Measurements from ENCODE around the gene SPP1.

SPP1 gene

GRCh38 chr4:87956501-87956900 lies 19.0 kb upstream of the SPP1 start:
- no peak for DNase-seq

- DNase-seq: no peak
These were observed 18.5 kb upstream of the SPP1 start for GRCh38 chr4:87957061-87957460.

GRCh38 chr4:87961993-87962392 lies 13.5 kb upstream of the SPP1 start:
- DNase-seq: no peak

DNA sequence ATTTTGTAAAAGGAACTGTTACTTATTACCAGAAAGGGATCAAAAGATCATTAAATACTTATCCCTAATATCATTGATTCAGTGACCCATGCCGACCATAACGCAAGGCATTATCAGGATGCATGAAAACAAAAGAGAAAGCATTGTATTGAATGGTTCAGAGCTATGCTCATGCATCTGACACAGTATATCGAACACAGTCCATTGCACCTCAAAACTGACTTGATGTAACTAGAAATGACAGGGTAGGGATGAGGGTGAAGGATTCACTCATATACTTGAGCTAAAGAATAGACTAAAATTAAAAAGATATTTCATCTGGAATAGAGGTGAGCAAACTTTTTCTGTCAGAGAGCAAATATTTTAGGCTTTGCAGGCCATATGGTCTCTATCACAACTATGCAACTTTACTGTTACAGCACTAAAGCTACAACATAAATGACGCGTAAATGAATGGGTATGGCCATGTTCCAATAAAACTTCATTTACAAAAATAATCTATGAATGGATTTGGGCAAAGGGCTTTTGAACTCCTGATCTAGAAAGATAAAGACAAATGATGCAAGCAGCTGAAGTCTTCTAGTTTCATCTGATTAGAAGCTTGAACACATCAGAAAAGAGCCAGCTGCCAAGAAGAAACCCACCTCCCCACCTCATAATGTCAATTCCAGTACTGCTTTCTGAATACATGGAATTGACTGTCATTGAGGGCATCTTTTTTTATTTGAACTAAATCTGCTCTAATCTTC lies 12.9 kb upstream of the SPP1 start:
- no peak for DNase-seq

- no peak for DNase-seq
These were observed 10.0 kb upstream of the SPP1 start for GRCh38 chr4:87965501-87965975.

DNA sequence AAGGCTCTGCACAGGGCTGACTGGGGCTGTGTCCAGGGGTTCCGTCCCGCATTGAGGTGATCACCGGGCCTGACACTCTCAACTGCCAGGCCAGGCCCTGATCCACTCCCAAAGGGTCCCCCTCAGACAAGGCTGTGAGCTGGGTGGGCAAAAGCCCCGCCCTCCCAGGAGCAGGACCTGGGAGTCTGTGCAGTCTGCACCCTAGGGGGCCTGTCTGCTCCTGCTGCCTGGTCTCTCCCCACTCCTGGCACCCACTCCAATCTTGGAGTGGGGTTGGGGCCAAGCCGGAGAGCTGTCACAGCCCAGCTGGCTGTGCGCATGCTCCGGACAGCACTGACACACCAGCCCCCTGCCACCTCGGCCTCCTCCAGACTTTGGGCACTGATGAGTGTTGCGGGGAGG lies 9.4 kb upstream of the SPP1 start:
- no peak for DNase-seq

DNA sequence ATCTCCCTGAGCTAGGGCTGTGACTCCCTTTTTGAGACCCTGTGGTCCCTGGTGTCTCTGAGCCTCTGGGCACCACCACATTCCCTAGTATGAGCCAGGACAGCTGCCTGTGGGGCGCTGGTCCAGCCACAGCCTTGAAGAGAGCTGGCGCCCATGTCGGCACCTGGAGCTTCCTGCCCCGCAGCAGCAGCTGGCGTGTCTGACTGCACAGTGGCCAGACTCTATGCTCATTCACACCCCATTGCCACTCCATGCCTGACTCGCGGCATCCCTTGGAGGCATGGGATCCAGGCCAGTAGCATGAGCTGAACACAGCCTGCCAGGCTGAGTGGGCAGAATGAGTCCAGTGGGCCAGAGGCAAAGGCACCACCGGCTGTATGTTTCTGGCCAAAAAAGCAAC lies 8.3 kb upstream of the SPP1 start:
- DNase-seq: no peak

DNA sequence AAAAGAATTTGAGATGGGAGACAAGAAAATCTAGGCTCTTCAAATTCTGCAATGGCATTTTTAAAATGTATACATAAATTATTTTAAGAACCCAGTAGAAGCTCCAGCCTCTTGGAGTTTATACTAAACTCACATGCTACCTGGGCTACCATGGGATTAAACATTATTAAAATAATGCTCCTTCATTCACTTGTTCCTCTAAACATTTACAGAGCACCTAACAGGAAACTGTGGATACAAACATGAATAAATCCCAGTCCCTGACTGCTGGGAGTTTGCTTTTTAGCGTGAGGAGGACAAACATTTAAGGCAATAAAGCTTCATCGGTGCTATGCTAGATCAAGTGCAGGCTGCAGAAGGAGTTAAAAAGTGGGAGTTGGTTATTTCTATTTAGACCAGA lies 5.4 kb upstream of the SPP1 start:
- DNase-seq: no peak

DNA sequence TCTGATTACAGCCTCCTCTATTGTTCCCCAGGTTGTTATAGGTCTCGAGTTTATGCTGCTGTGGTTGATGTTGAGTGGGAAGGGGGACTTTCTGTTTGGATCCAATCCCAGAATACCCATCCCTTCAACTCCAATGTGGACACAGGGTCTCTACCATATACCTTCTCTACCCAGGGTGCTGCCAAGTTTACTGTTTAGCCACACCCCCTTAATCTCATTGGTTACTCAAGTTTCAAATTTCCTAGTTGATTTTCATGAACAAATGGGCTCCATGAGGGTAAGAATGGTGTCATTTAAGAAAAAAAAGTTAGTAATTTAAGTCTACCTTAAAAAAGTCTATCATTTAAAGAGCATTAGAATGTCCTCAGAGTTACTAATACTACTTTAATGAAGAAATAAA lies 3.6 kb upstream of the SPP1 start:
- no peak for DNase-seq

DNA sequence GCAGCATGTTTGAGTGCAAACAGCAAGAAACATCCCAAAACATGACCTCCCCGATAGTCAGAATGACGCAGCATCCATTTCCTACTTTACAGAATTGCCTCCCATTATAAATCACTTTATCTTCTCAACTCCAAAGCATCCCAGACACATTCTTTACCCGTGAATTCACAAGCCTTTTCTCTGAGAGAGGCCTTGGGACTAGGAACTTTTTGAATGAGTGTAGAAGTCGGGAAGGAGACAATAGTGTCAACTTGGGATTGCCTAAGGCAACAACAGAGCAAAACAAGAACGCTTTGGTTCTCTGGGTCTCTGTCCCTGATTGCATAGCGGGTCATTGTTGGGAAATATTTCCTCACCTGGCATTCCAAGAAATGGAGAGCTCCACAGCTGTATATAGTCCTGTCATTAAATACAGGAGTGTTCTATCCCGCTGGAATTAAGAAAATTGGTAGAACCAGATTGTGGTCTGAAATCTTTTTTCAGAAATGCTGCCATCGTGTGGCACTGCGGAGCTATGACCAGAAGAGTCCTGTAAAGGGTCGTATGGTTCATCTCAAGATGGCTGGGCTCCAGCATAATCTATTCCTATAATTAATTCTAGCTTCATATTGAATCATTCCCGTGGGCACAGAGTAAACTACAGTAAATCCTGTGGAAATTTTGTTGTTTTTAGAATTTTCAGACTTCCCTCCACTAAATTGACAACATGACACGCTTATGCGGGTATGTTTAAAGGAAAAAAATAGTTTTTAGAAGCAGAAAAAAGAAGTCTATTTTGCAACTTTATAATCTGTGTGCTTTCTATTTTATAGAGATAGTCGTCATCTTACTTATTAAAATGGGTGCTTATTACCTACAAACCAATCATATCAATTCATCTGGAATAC lies 2.0 kb upstream of the SPP1 start:
- peak; percentile 43 for DNase-seq

DNA sequence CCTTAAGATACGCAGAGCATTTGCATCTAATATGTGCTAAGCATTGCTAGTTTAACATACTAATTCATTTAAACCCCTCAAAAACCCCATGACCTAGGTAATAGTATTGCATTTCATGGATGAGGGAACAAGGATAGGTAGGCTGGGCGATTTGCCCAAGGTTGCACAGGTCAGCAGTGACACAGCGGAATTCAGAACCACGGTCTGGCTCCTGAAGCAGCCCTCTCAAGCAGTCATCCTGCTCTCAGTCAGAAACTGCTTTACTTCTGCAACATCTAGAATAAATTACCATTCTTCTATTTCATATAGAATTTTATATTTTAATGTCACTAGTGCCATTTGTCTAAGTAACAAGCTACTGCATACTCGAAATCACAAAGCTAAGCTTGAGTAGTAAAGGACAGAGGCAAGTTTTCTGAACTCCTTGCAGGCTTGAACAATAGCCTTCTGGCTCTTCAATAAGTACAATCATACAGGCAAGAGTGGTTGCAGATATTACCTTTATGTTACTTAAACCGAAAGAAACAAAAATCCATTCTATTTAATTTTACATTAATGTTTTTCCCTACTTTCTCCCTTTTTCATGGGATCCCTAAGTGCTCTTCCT lies 555 bp upstream of the SPP1 start:
- no peak for DNase-seq

- no peak for DNase-seq
These were observed 2.2 kb downstream of the SPP1 start for GRCh38 chr4:87977521-87978278.

- DNase-seq: no peak
These were observed 3.2 kb downstream of the SPP1 start for GRCh38 chr4:87978681-87979080.

DNA sequence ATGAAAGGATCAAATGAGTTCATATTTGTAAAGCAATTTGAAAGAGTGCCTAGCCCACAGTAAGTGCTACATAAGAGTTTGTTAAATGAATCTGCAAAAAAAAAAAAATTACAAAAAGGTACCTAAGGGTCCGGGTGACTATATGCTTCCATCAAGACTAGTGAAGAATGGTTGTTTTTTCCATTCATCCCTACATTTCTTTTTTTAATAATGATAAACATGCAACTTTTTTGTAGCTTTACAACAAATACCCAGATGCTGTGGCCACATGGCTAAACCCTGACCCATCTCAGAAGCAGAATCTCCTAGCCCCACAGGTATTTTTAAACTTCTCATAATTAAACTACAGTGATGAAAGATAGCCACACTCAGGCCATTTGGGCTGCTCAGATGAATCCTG lies 4.3 kb downstream of the SPP1 start:
- no peak for DNase-seq

DNA sequence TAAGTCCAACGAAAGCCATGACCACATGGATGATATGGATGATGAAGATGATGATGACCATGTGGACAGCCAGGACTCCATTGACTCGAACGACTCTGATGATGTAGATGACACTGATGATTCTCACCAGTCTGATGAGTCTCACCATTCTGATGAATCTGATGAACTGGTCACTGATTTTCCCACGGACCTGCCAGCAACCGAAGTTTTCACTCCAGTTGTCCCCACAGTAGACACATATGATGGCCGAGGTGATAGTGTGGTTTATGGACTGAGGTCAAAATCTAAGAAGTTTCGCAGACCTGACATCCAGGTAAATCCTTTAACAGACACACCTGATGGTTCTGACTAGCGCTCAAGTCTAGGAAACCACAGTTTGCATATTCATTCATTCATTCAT lies 6.0 kb downstream of the SPP1 start:
- DNase-seq: no peak

GRCh38 chr4:87982036-87982435 lies 6.5 kb downstream of the SPP1 start:
- DNase-seq: no peak

GRCh38 chr4:87982446-87983010 lies 7.0 kb downstream of the SPP1 start:
- DNase-seq: no peak

DNA sequence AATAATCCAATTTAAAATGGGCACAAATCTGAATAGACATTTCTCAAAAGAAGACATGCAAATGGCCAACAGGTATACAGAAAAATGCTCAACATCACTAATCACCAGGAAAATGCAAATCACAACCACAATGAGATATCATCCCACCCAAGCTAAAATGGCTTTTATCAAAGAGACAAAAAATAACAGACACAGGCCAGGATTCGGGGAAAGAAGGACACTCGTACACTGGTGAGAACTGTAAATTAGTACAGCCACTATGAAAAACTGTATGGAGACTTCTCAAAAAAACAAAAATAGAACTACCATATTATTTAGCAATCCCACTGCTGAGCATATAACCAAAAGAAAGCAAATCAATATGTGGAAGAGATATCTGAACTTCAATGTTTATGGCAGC lies 8.5 kb downstream of the SPP1 start:
- no peak for DNase-seq

- peak; percentile 27 for DNase-seq
These were observed 9.8 kb downstream of the SPP1 start for GRCh38 chr4:87985097-87985886.

- no peak for DNase-seq
These were observed 10.3 kb downstream of the SPP1 start for GRCh38 chr4:87985887-87986200.

- DNase-seq: no peak
These were observed 11.0 kb downstream of the SPP1 start for GRCh38 chr4:87986508-87986907.

DNA sequence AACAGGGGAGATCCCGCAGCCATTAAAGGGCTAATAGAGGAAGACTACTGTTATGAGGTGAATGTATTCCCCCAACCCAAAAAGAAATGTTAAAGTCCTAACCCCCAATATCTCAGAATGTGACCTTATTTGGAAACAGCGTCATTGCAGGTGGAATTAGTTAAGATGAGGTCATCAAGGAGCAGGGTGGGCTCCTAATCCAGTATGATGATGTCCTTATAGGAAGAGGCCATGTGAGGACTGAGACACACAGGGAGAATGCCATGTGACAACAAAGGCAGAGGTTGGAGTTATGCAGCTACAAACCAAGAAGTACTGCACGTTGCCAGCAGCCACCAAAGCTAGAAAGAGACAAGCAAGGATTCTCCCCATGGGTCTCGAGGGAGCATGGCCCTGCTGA lies 14.3 kb downstream of the SPP1 start:
- no peak for DNase-seq
